ENCODE results near the gene ZNRF1. TPM values are rescaled to one million over a fixed set of nuclear protein-coding genes. Genes with fewer than 3 reads are reported as not detected.

ZNRF1 gene
- total RNA-seq, 3 donors from 2014 or later = 29.9 to 42.7 (median 39.3) TPM

DNA sequence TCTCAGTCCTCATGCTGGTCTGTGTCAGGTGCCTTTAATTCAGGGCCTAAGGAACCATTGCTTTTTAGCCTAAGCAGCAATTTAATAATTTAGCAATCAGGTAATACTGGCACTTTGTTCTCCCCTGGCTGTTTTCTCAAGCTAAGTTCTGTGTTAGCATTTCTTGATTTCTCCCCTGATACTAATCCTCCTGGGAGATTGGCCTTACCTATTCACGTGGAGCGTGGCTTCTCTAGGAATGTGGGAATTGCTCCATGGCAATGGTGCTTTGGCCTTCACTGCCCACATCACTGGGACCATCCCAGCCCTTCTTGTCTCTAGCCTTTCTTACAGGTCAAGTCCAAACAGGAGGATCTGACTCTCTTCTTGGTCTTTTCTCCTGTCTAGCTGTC is 55.7 kb downstream of the ZNRF1 start:
- TF ChIP-seq, protein P1, sequence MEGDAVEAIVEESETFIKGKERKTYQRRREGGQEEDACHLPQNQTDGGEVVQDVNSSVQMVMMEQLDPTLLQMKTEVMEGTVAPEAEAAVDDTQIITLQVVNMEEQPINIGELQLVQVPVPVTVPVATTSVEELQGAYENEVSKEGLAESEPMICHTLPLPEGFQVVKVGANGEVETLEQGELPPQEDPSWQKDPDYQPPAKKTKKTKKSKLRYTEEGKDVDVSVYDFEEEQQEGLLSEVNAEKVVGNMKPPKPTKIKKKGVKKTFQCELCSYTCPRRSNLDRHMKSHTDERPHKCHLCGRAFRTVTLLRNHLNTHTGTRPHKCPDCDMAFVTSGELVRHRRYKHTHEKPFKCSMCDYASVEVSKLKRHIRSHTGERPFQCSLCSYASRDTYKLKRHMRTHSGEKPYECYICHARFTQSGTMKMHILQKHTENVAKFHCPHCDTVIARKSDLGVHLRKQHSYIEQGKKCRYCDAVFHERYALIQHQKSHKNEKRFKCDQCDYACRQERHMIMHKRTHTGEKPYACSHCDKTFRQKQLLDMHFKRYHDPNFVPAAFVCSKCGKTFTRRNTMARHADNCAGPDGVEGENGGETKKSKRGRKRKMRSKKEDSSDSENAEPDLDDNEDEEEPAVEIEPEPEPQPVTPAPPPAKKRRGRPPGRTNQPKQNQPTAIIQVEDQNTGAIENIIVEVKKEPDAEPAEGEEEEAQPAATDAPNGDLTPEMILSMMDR (IDR thresholded peaks at IDR 0.05) = no peak
- ATAC-seq (no peak), DNase-seq (no peak)
- Histone ChIP-seq H3K36me3 (ENCODE audit: low read depth) (no peaks in the 10 kb centered on the region), H3K4me3 (no peak overlapping the region), H3K4me1 (ENCODE audit: low read depth) (peaks cover 30% of the 10 kb centered on the region), H3K9me3 (no peaks in the 10 kb centered on the region)
- intact Hi-C loops (cut with DNase I, micrococcal nuclease) = no loop called here

DNA sequence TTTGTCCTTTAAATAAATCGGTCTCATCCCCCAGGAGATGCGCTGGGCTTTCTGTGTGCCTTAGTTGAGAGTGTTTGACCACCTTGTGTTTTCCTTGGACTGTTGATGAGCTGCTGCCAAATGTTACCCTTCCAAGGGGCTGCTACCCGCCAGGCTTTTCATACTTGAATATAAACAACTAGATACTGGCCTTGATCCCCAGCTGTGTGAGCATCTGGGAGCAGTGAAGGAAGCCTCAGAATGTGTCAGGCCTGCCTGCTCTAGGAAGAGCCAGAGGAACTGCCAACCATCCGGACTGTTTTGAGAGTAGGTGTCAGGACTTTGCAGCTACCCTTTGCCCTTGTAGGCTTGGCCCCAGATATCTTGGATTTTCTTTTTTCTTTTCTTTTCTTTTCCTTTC is 60.0 kb downstream of the ZNRF1 start:
- ATAC-seq (no peak), DNase-seq (no peak)
- TF ChIP-seq, protein P1 (IDR thresholded peaks at IDR 0.05) = no peak
- Histone ChIP-seq H3K36me3 (ENCODE audit: low read depth) (no peaks in the 10 kb centered on the region), H3K4me1 (ENCODE audit: low read depth) (peaks cover 26% of the 10 kb centered on the region), H3K9me3 (no peaks in the 10 kb centered on the region), H3K4me3 (no peak overlapping the region)
- intact Hi-C loops (cut with DNase I, micrococcal nuclease) = no loop called here

DNA sequence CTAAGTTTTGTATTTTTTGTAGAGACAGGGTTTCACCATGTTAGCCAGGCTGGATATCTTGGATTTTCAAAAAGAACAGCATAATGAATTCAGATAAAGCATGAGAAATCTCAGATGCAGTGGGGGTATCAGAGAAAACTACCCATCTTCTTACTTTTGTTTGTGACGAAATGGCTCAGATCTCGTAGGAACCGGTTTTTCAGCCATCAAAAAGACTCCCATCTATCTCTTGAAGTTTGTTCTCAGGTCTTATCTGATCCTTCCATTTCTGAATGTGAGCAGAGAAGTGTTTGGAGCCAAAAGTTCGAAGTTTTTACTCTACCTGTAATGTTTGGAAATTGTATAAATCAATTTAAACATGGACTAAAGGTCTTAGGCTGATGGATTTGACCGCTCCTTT is 60.6 kb downstream of the ZNRF1 start:
- intact Hi-C loops (cut with DNase I, micrococcal nuclease) = no loop called here
- Histone ChIP-seq H3K4me3 (no peak overlapping the region), H3K4me1 (ENCODE audit: low read depth) (peaks cover 27% of the 10 kb centered on the region), H3K36me3 (ENCODE audit: low read depth) (no peaks in the 10 kb centered on the region), H3K9me3 (no peaks in the 10 kb centered on the region)
- no peak for DNase-seq
- TF ChIP-seq, protein P1 (IDR thresholded peaks at IDR 0.05) = no peak
- no peak for ATAC-seq

DNA sequence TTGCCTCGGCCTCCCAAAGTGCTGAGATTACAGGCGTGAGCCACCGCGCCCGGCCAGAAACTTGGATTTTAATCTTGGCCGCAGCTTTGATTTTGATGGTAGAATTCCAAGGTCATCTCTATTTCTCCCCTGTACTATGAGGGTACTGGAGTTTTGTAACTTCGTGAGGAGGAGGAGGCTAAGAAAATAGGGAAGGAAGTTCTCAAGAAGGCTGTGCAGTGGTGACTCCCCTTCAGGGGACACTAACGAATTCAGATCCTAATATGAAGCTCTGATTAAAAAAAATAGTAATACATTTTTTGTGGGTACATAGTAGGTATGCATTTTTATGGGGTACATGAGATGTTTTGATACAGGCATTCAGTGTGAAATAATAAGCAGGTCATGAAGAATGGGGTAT is 61.9 kb downstream of the ZNRF1 start:
- Histone ChIP-seq H3K4me3 (no peak overlapping the region), H3K4me1 (ENCODE audit: low read depth) (peaks cover 17% of the 10 kb centered on the region), H3K36me3 (ENCODE audit: low read depth) (no peaks in the 10 kb centered on the region), H3K9me3 (no peaks in the 10 kb centered on the region)
- TF ChIP-seq, protein P1 (IDR thresholded peaks at IDR 0.05) = no peak
- DNase-seq (no peak), ATAC-seq (no peak)
- intact Hi-C loops (cut with DNase I, micrococcal nuclease) = no loop called here

DNA sequence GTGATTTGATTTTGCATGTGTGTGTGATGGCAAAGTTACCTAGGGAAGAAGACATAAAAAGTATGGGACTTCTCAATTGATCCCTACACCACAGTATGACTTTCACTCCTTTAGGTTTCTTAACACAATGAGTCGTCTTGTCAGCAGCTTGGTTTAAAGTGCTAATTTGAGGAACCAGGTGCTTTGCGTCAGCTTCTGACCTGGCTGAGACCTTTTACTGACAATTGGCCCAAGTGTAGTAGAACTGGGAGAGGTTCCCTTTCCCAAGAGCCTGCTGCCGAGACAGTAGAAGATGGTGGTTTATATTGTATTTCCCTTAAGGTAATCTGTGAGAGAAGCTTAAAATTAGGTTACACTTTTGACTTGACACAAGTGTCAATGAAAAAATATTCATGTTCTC is 62.8 kb downstream of the ZNRF1 start:
- ATAC-seq = no peak
- Histone ChIP-seq H3K4me3 (no peak overlapping the region), H3K4me1 (ENCODE audit: low read depth) (peaks cover 20% of the 10 kb centered on the region), H3K36me3 (ENCODE audit: low read depth) (no peaks in the 10 kb centered on the region), H3K9me3 (no peaks in the 10 kb centered on the region)
- intact Hi-C loops (cut with DNase I, micrococcal nuclease) = no loop called here
- DNase-seq = no peak
- TF ChIP-seq, protein P1 (IDR thresholded peaks at IDR 0.05) = no peak
